Lung (tissue), 12 donors: ENCODE results near the gene BAZ1A. TPM values are rescaled to one million over a fixed set of nuclear protein-coding genes. Genes with fewer than 3 reads are reported as not detected.

Source experiments
- ATAC-seq: fragments of 200-7000 bp; cut with Tn5 transposase; one replicate; pipeline ENCODE4 v1.9.1; 2020; ENCODE audit warnings: moderate number of reproducible peaks; ENCODE audit not compliant: insufficient read depth, low FRiP score
- DNase-seq, 3 donors: peaks; one replicate each; pipeline ENCODE4 v3.0.0-alpha.2; 2013 to 2017
- H3K27ac ChIP-seq, 2 donors: one replicate each; pipeline ENCODE4 v1.5.1; 2013; ENCODE audit warnings: mild to moderate bottlenecking in 2 of 2, moderate library complexity in 2 of 2, control low read depth in 1 of 2, inconsistent platforms in 1 of 2, low read depth in 1 of 2, low read length in 1 of 2
- H3K27me3 ChIP-seq, 3 donors: one replicate each; pipeline ENCODE4 v1.5.1; 2013; ENCODE audit warnings: low read length in 2 of 3; ENCODE audit not compliant: control insufficient read depth in 3 of 3, insufficient read depth in 3 of 3
- H3K36me3 ChIP-seq, 4 donors: one replicate each; pipeline ENCODE4 v1.5.1; 2013; ENCODE audit warnings: low read length in 4 of 4, mild to moderate bottlenecking in 1 of 4, moderate library complexity in 1 of 4; ENCODE audit not compliant: control insufficient read depth in 4 of 4, insufficient read depth in 4 of 4
- H3K4me1 ChIP-seq, 5 donors: one replicate each; pipeline ENCODE4 v1.5.1; 2013; ENCODE audit warnings: low read length in 5 of 5, mild to moderate bottlenecking in 2 of 5, moderate library complexity in 1 of 5; ENCODE audit not compliant: control insufficient read depth in 5 of 5, insufficient read depth in 5 of 5
- H3K4me3 ChIP-seq: one replicate; pipeline ENCODE4 v1.5.1; 2013; ENCODE audit warnings: mild to moderate bottlenecking, control low read depth, moderate library complexity
- H3K9ac ChIP-seq, 2 donors: one replicate each; pipeline ENCODE4 v1.5.1; 2013; ENCODE audit warnings: low read length in 2 of 2, control low read depth in 1 of 2; ENCODE audit not compliant: insufficient read depth in 1 of 2
- H3K9me3 ChIP-seq, 4 donors: one replicate each; pipeline ENCODE4 v1.5.1; 2013; ENCODE audit warnings: low read length in 3 of 4, mild to moderate bottlenecking in 1 of 4, moderate library complexity in 1 of 4; ENCODE audit not compliant: control insufficient read depth in 4 of 4, insufficient read depth in 3 of 4
- WGBS, 2 donors: extraction: QIAGEN DNeasy Blood & Tissue Kit; methylation state at CpG; one replicate each; pipeline ENCODE4 v1.1.7; 2013; 5-methylcytosine and 5-hydroxymethylcytosine counted together
- polyA plus RNA-seq, 2 donors: library from polyadenylated mRNA; stranded (reverse); fragments of 200-250 nt; gene quantifications; one replicate each; pipeline ENCODE4 v1.2.1, GENCODE V29; 2013
- total RNA-seq, 2 donors: library from RNA; depleted of rRNA in 1 of 2; stranded (reverse); fragments of >200 nt in 1 of 2; gene quantifications; one replicate each; pipeline ENCODE4 v1.2.1, GENCODE V29; 2014 to 2021
- TF ChIP-seq, protein P1 (sequence below): IDR thresholded peaks from 2 replicates; pipeline ENCODE4 v1.5.1; 2012; ENCODE audit warnings: mild to moderate bottlenecking; ENCODE audit errors: control extremely low read depth, extremely low read depth
- donor health status: control.
- donor health status: control.
- donor health status: Bipolar disorder and iron deficiency.
- donor health status: healthy.
- donor health status: DM: yes; HTN: yes; CAD: no.

Gene BAZ1A
- total and polyA plus RNA-seq, 4 donors, result 17.2 to 52.4 (median 32.1) TPM

- DNase-seq (peak in 2 of 3 donors; percentile 26 to 37), ATAC-seq (no peak)
- Histone ChIP-seq H3K27me3 (no peaks in the 10 kb centered on the region), H3K9me3 (peaks cover 0 to 2% (median 0%) of the 10 kb centered on the region in 4 donors), H3K9ac (no peak overlapping the region), H3K27ac (no peak overlapping the region), H3K4me1 (no peaks in the 10 kb centered on the region), H3K4me3 (no peak overlapping the region), H3K36me3 (no peaks in the 10 kb centered on the region)
- TF ChIP-seq, protein P1, sequence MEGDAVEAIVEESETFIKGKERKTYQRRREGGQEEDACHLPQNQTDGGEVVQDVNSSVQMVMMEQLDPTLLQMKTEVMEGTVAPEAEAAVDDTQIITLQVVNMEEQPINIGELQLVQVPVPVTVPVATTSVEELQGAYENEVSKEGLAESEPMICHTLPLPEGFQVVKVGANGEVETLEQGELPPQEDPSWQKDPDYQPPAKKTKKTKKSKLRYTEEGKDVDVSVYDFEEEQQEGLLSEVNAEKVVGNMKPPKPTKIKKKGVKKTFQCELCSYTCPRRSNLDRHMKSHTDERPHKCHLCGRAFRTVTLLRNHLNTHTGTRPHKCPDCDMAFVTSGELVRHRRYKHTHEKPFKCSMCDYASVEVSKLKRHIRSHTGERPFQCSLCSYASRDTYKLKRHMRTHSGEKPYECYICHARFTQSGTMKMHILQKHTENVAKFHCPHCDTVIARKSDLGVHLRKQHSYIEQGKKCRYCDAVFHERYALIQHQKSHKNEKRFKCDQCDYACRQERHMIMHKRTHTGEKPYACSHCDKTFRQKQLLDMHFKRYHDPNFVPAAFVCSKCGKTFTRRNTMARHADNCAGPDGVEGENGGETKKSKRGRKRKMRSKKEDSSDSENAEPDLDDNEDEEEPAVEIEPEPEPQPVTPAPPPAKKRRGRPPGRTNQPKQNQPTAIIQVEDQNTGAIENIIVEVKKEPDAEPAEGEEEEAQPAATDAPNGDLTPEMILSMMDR, result no peak
- WGBS, 2 donors, result 67 to 83% methylated on average over 3 of the region's 3 CpGs
These were observed 141.9 kb downstream of the BAZ1A start for GRCh38 chr14:34733245-34733644.

DNA sequence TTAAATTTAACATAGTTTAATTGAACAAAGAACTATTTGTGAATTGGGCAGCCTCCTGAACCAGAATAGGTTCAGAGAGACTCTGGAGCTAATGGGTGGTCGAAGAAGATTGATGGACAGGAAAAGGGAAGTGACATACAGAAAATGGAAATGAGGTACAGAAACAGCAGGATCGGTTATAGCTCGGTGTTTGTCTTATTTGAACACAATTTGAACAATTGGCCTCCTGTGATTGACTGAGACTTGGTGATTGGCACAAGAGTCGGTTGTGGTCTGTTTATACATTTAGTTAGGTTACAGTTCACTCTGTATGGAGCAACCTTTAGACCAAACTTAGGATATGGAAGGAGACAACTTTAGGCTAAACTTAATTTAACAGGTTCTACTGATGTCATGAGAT is 142.4 kb downstream of the BAZ1A start:
- no peaks in the 10 kb centered on the region for H3K36me3 ChIP-seq
- TF ChIP-seq, protein P1, result no peak
- no peak overlapping the region for H3K4me3 ChIP-seq
- DNase-seq, result no peak
- H3K27ac ChIP-seq, result peak overlapping the region in 1 of 2 donors; percentile 7
- 59 to 60% methylated on average over 4 of the region's 4 CpGs for WGBS, 2 donors
- no peak overlapping the region for H3K9ac ChIP-seq
- H3K9me3 ChIP-seq, result peaks cover 0 to 2% (median 0%) of the 10 kb centered on the region in 4 donors
- no peak for ATAC-seq
- no peaks in the 10 kb centered on the region for H3K27me3 ChIP-seq
- H3K4me1 ChIP-seq, result no peaks in the 10 kb centered on the region

GRCh38 chr14:34723867-34724266 is 151.3 kb downstream of the BAZ1A start:
- 91 to 98% methylated on average over 3 of the region's 3 CpGs for WGBS, 2 donors
- Histone ChIP-seq H3K36me3 (no peaks in the 10 kb centered on the region), H3K4me3 (no peak overlapping the region), H3K9ac (no peak overlapping the region), H3K9me3 (no peaks in the 10 kb centered on the region), H3K4me1 (peaks cover 0 to 6% (median 0%) of the 10 kb centered on the region in 5 donors), H3K27ac (no peak overlapping the region), H3K27me3 (no peaks in the 10 kb centered on the region)
- no peak for DNase-seq
- TF ChIP-seq, protein P1, result no peak
- ATAC-seq, result no peak
